Measurements from ENCODE around the gene HOXD9. TPM values are rescaled to one million over a fixed set of nuclear protein-coding genes. Genes with fewer than 3 reads are reported as not detected.

HOXD9 gene
- total RNA-seq, 6 donors from 2014 or later = 0.40 to 1.2 TPM; not detected in 4

DNA sequence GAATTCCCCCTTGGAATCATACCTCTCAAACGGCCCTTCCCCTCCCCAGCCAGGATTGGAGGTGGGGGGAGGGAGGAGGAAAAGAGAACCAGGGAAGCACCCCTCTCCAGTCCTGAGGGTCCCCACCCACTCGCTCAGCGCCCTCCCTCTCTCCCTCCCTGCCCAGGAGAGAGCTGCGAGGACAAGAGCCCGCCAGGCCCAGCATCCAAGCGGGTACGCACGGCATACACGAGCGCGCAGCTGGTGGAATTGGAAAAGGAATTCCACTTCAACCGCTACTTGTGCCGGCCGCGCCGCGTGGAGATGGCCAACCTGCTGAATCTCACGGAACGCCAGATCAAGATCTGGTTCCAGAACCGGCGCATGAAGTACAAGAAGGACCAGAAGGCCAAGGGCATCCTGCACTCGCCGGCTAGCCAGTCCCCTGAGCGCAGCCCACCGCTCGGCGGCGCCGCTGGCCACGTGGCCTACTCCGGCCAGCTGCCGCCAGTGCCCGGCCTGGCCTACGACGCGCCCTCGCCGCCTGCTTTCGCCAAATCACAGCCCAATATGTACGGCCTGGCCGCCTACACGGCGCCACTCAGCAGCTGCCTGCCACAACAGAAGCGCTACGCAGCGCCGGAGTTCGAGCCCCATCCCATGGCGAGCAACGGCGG is 49.0 kb downstream of the HOXD9 start:
- H3K27me3 ChIP-seq = peaks cover 0 to 29% (median 14%) of the 10 kb centered on the region in 4 donors
- no peak overlapping the region for H3K27ac ChIP-seq
- H3K4me1 ChIP-seq = peaks cover 3 to 17% (median 9%) of the 10 kb centered on the region in 4 donors
- 5 to 13% methylated on average over 20 to 44 of the region's 51 CpGs for WGBS, 2 donors
- ATAC-seq (ENCODE audit: low FRiP score in 2 of 2) (peak in 1 of 2 donors; percentile 37), DNase-seq (peak in 1 of 2 donors; percentile 87)
- TF ChIP-seq, protein P1, sequence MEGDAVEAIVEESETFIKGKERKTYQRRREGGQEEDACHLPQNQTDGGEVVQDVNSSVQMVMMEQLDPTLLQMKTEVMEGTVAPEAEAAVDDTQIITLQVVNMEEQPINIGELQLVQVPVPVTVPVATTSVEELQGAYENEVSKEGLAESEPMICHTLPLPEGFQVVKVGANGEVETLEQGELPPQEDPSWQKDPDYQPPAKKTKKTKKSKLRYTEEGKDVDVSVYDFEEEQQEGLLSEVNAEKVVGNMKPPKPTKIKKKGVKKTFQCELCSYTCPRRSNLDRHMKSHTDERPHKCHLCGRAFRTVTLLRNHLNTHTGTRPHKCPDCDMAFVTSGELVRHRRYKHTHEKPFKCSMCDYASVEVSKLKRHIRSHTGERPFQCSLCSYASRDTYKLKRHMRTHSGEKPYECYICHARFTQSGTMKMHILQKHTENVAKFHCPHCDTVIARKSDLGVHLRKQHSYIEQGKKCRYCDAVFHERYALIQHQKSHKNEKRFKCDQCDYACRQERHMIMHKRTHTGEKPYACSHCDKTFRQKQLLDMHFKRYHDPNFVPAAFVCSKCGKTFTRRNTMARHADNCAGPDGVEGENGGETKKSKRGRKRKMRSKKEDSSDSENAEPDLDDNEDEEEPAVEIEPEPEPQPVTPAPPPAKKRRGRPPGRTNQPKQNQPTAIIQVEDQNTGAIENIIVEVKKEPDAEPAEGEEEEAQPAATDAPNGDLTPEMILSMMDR (IDR thresholded peaks at IDR 0.05) = peak in 1 of 6 experiments; percentile 6
- TF ChIP-seq POLR2A (IDR thresholded peaks at IDR 0.05) = no peak
- no peaks in the 10 kb centered on the region for H3K36me3 ChIP-seq
- H3K9me3 ChIP-seq = no peaks in the 10 kb centered on the region
- peak overlapping the region in 3 of 4 donors; percentile 8 to 27 (median 13) for H3K4me3 ChIP-seq

DNA sequence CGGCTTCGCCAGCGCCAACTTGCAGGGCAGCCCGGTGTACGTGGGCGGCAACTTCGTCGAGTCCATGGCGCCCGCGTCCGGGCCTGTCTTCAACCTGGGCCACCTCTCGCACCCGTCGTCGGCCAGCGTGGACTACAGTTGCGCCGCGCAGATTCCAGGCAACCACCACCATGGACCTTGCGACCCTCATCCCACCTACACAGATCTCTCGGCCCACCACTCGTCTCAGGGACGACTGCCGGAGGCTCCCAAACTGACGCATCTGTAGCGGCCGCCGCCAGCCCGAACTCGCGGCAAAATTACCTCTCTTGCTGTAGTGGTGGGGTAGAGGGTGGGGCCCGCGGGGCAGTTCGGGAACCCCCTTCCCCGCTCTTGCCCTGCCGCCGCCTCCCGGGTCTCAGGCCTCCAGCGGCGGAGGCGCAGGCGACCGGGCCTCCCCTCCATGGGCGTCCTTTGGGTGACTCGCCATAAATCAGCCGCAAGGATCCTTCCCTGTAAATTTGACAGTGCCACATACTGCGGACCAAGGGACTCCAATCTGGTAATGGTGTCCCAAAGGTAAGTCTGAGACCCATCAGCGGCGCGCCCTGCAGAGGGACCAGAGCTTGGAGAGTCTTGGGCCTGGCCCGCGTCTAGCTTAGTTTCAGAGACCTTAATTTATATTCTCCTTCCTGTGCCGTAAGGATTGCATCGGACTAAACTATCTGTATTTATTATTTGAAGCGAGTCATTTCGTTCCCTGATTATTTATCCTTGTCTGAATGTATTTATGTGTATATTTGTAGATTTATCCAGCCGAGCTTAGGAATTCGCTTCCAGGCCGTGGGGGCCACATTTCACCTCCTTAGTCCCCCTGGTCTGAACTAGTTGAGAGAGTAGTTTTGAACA is 49.7 kb downstream of the HOXD9 start:
- Histone ChIP-seq H3K4me1 (peaks cover 3 to 17% (median 9%) of the 10 kb centered on the region in 4 donors), H3K4me3 (peak overlapping the region in 3 of 4 donors; percentile 8 to 27 (median 13)), H3K36me3 (no peaks in the 10 kb centered on the region), H3K9me3 (no peaks in the 10 kb centered on the region), H3K27ac (no peak overlapping the region), H3K27me3 (peaks cover 0 to 29% (median 14%) of the 10 kb centered on the region in 4 donors)
- TF ChIP-seq POLR2AphosphoS5 (IDR thresholded peaks at IDR 0.05) (no peak), POLR2A (IDR thresholded peaks at IDR 0.05) (no peak)
- TF ChIP-seq, protein P1 (IDR thresholded peaks at IDR 0.05) = peak in 1 of 6 experiments; percentile 2
- WGBS, 2 donors = 19 to 29% methylated on average over 32 to 40 of the region's 60 CpGs
- ATAC-seq (ENCODE audit: low FRiP score in 2 of 2) (peak in 1 of 2 donors; percentile 16), DNase-seq (no peak)

DNA sequence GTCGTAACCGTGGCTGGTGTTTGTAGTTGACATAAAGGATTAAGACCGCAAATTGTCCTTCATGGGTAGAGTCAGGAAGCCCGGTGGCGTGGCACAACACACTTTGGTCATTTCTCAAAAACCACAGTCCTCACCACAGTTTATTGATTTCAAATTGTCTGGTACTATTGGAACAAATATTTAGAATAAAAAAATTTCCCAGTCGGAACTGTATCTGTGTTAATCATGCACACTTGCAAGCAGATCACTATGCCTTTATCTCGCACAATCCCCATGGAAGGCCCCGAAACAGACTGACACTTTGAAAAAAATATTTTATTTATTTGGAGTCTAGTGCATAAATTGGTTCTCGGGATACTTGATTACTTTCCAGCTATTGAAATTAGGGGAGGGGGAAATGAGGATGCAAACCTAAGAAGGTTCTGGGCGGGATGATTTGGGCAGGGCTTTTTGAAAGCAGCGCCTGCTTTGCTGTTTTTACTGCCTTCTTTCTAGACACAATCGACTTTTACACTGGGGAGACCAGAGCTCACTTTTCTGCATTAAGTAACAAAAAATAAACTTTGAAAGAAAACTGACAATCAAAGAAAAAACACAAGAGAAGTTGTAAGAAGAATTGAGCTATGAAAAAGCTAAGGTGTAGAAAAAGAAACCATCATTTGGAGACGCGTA is 50.5 kb downstream of the HOXD9 start:
- no peaks in the 10 kb centered on the region for H3K36me3 ChIP-seq
- DNase-seq = no peak
- WGBS, 2 donors = 36 to 44% methylated on average over 14 of the region's 14 CpGs
- TF ChIP-seq, protein P1 (IDR thresholded peaks at IDR 0.05) = no peak
- TF ChIP-seq POLR2A (IDR thresholded peaks at IDR 0.05) = no peak
- no peak for TF ChIP-seq POLR2AphosphoS5 (IDR thresholded peaks at IDR 0.05)
- TF ChIP-seq EP300 (IDR thresholded peaks at IDR 0.05) = no peak
- H3K4me3 ChIP-seq = no peak overlapping the region
- H3K27ac ChIP-seq = no peak overlapping the region
- H3K9me3 ChIP-seq = no peaks in the 10 kb centered on the region
- ATAC-seq (ENCODE audit: low FRiP score in 2 of 2) = no peak
- peaks cover 0 to 34% (median 17%) of the 10 kb centered on the region in 4 donors for H3K27me3 ChIP-seq
- H3K4me1 ChIP-seq = peaks cover 3 to 19% (median 12%) of the 10 kb centered on the region in 4 donors

DNA sequence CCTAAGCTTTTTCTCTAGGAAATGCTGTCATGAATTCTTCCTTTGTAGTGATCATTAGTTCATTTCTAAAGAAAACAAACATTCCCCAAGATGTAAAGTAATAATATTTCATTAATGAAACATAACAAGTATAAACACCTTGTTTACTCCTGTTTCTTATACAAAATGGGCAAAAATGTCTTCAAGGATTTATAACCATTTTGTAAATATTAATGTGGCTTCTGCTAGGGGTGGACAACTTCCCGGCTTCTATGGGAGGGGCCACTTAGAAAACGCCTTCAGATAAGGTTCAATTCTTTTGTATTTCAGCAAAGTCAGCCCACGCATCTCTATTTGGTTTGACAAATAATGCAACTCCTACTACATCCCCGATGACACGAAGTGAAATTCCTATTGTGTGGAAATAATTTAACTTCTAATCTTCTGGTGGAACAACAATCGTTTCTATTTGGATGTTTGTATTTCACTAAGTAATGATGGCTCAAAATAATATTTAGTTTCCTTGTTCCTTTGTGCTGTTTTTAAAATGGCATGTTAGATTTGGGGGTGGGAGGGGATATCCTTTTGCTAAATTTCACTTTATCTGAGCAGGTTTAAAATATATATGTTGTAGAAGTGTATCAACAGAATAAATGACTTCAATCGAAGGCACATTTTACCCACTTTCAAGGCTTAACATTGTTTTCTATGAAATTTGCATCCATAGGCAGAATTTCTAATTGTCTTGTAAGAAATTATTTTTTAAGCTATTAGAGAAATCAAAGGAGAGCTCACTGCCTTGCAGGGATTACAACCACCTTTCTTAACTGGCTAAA is 51.3 kb downstream of the HOXD9 start:
- Histone ChIP-seq H3K36me3 (no peaks in the 10 kb centered on the region), H3K4me3 (no peak overlapping the region), H3K27me3 (peaks cover 0 to 39% (median 18%) of the 10 kb centered on the region in 4 donors), H3K9me3 (no peaks in the 10 kb centered on the region), H3K27ac (no peak overlapping the region), H3K4me1 (peaks cover 3 to 25% (median 14%) of the 10 kb centered on the region in 4 donors)
- WGBS, 2 donors = 30% methylated on average over 7 of the region's 7 CpGs
- no peak for ATAC-seq (ENCODE audit: low FRiP score in 2 of 2)
- TF ChIP-seq, protein P1 (IDR thresholded peaks at IDR 0.05) = no peak
- TF ChIP-seq EP300 (IDR thresholded peaks at IDR 0.05) = no peak
- TF ChIP-seq POLR2A (IDR thresholded peaks at IDR 0.05) = no peak
- TF ChIP-seq POLR2AphosphoS5 (IDR thresholded peaks at IDR 0.05) = no peak
- DNase-seq = no peak
